ENCODE data around the gene BSX. TPM values are rescaled to one million over a fixed set of nuclear protein-coding genes. Genes with fewer than 3 reads are reported as not detected.

Gene BSX
- total RNA-seq, 1 donor from 2014 or later, result not detected

GRCh38 chr11:122938557-122938956 lies 43.1 kb downstream of the BSX start:
- TF ChIP-seq CTCF (conservative IDR thresholded peaks at IDR 0.05), result no peak
- H3K27ac Mint-ChIP-seq (ENCODE audit: unreplicated experiment), result no peak overlapping the region
- DNase-seq (ENCODE audit: low read depth, low spot score), result no peak
- no peaks in the 10 kb centered on the region for H3K4me1 Mint-ChIP-seq
- no peak overlapping the region for H3K4me3 Mint-ChIP-seq
- H3K36me3 Mint-ChIP-seq (ENCODE audit: low read depth), result no peaks in the 10 kb centered on the region
- H3K27me3 Mint-ChIP-seq (ENCODE audit: low read depth), result peaks cover 6% of the 10 kb centered on the region
- no peaks in the 10 kb centered on the region for H3K9me3 Mint-ChIP-seq

- no peaks in the 10 kb centered on the region for H3K9me3 Mint-ChIP-seq
- no peak for TF ChIP-seq CTCF (conservative IDR thresholded peaks at IDR 0.05)
- DNase-seq (ENCODE audit: low read depth, low spot score), result no peak
Observed at GRCh38 chr11:122937983-122938382, 43.7 kb downstream of the BSX start.

DNA sequence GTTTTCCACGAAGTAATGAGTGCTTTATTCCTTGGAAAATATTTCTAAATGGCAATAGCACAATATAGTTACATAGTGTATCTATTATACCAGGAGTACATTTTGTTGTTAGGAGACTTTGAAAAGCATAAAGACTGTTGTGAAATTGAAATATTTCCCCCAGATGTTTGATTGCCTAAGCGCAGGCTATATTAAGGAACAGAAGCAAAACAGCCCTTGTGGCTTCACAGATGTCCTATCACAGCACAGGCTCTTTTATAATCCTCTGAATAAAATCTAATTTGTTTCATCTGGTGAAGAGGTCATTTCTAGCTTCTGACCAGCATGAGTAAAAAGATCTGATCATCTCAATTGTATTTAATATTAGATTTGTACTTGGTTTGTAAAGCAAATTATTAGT lies 48.2 kb downstream of the BSX start:
- no peak for TF ChIP-seq CTCF (conservative IDR thresholded peaks at IDR 0.05)
- H3K36me3 Mint-ChIP-seq (ENCODE audit: low read depth), result no peaks in the 10 kb centered on the region
- peaks cover 16% of the 10 kb centered on the region for H3K27me3 Mint-ChIP-seq (ENCODE audit: low read depth)
- DNase-seq (ENCODE audit: low read depth, low spot score), result no peak
- H3K4me1 Mint-ChIP-seq, result no peaks in the 10 kb centered on the region
- no peaks in the 10 kb centered on the region for H3K9me3 Mint-ChIP-seq
- no peak overlapping the region for H3K4me3 Mint-ChIP-seq
- no peak overlapping the region for H3K27ac Mint-ChIP-seq (ENCODE audit: unreplicated experiment)

More at GRCh38 chr11:122937983-122938382, 43.7 kb downstream of the BSX start:
- Mint-ChIP-seq H3K27ac (ENCODE audit: unreplicated experiment) (no peak overlapping the region), H3K4me1 (no peaks in the 10 kb centered on the region), H3K4me3 (no peak overlapping the region), H3K27me3 (ENCODE audit: low read depth) (peaks cover 6% of the 10 kb centered on the region), H3K36me3 (ENCODE audit: low read depth) (no peaks in the 10 kb centered on the region)

DNA sequence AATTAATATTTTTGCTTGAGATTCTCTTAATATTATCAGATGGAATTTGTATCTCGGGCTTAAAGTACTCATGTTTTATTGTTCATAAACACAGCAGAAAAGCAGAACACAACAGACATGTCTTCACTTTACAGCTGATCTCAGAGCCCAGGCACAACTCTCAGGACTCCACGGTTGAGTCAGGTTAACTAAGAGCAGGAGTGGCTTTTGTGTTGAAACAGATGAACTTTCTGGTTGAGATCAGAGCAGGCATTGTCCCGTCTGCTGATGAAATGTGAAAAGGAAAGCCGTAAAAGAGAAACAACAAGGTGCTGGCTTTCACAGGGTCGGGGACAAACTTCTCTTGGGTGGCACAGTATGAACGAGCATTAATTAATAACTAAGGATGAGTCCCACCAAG lies 50.1 kb downstream of the BSX start:
- H3K27ac Mint-ChIP-seq (ENCODE audit: unreplicated experiment), result no peak overlapping the region
- H3K4me3 Mint-ChIP-seq, result no peak overlapping the region
- no peaks in the 10 kb centered on the region for H3K9me3 Mint-ChIP-seq
- H3K4me1 Mint-ChIP-seq, result no peaks in the 10 kb centered on the region
- no peak for TF ChIP-seq CTCF (conservative IDR thresholded peaks at IDR 0.05)
- H3K27me3 Mint-ChIP-seq (ENCODE audit: low read depth), result peaks cover 16% of the 10 kb centered on the region
- DNase-seq (ENCODE audit: low read depth, low spot score), result no peak
- no peaks in the 10 kb centered on the region for H3K36me3 Mint-ChIP-seq (ENCODE audit: low read depth)

Other genes starting within 250 kb of the BSX start
- gene CRTAM, start 143.3 kb downstream of the BSX start, total RNA-seq, result not detected in 2 replicates
- 1.9 and 2.3 TPM in 2 replicates for gene JHY, start 99.1 kb downstream of the BSX start, total RNA-seq
- gene HSPA8, start 80.3 kb upstream of the BSX start, total RNA-seq, result 1,559 and 1,580 TPM in 2 replicates
- gene CLMP, start 213.4 kb upstream of the BSX start, total RNA-seq, result 4.2 and 4.3 TPM in 2 replicates

Data from neural crest cell (in vitro differentiated cells).